Activated naive CD4-positive, alpha-beta T cell treated with anti-CD3 and anti-CD28 coated beads, Interleukin-2, amount 50 U/mL, for 16 hours (primary cell): ENCODE data around the gene ACTL7B.
A peak's percentile ranks its signal among the peaks of the same experiment; 100 is the strongest.
"Not testable (repeated sequence)": the region's sequence is repeated elsewhere in the genome, so short reads cannot be mapped to it uniquely, and the experiment has no call there.

Source experiments
- DNase-seq: peaks from one replicate; pipeline ENCODE4 v3.0.0-alpha.2; 2020

ACTL7B gene

DNA sequence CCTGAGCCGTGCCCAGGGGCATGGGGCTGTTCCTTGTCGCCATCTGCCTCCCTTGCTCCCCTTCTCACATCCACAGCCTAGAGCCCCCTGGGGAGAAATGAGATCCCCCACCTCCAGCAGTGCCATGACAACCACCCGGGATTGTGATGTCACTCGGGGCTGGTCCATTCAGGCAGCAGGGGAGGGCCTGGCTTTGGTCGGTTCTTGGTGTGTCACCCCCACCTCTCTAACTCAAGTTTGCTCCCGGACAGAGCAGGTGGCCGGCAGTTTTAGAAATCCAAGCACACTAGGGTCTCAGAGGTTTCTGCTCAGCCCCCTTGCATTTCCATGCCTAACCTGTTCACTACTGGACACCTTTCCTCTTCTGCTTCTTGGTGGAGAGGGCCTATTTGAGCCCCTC, at the start of gene ACTL7B:
TSS of gene ACTL7B (minus strand) at position 99 of the 400 bp plus-strand sequence. CDS start at position 43, 56 bp downstream.
- DNase-seq = no peak

- DNase-seq = no peak
Observed at GRCh38 chr9:108905494-108905893, 49.7 kb upstream of the ACTL7B start.

GRCh38 chr9:108904161-108904560, 48.4 kb upstream of the ACTL7B start:
- DNase-seq = no peak

DNA sequence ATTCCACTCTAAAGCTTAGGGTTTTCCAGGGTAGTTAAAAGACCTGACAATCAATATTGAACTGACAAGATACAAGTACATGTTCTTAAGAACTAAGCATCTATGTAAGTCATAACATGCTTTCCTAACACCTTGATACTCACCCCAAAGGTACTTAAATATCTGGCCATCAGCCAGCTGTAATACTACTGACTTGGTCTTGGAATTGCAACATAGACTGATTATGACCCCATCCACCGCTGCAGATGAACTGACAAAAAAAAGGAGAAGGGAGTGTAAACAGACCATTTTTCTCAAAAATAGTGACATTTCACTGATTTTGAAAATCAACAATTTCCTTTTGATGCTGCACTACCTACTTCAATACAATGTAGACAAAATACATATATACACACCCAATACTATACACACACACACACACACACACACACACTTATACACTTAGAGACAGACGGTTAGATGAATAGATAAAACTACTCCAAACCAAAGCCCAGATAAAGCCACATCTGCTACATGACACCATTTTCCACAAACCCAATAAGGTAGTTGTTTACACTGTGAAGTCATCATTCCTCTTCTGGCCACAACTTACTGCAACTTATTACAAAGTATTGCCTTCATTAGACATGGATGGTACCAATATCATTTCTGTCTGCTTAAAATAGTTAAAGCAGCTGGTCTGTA, 47.8 kb upstream of the ACTL7B start:
- no peak for DNase-seq

GRCh38 chr9:108900176-108900575, 44.4 kb upstream of the ACTL7B start:
- DNase-seq = no peak

- not testable (repeated sequence) for DNase-seq
Observed at GRCh38 chr9:108899023-108899695, 43.4 kb upstream of the ACTL7B start.

- no peak for DNase-seq
Observed at GRCh38 chr9:108897324-108898096, 41.7 kb upstream of the ACTL7B start.

DNA sequence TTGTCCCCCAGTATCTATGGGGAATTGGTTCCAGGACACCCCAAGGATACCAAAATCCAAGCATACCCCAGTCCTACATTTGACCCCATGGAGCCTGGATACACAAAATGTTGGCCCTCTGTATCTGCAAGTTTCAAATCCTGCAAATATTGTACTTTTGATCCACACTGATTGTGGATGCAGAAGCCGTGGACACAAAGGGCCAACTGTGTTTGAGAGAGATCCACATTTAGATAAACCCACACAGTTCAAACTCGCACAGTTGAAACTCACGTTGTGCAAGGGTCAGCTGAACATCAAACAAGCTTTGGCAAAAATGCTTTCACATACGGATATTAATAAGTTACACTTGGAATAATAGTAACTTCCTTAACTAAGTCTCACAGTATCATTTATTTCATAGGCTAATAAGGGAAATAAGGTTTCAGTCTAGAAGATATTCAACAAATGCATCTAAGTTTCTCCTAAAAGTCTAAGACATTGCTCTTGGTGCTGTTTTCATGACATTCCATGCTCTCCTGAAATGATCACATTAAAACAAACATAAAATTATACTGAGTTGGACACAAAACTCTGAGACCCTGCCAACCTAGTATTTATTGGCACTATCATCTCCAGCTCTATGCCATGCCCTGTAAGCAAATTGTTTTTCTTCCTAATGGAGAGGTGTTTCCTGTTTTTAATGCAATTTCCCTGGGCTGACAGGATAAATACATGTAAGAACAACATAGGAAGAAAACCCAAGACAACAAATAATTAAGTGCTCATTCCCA, 38.6 kb upstream of the ACTL7B start:
- no peak for DNase-seq

GRCh38 chr9:108889649-108890067, 33.9 kb upstream of the ACTL7B start:
- no peak for DNase-seq

GRCh38 chr9:108886594-108887271, 30.9 kb upstream of the ACTL7B start:
- not testable (repeated sequence) for DNase-seq

DNA sequence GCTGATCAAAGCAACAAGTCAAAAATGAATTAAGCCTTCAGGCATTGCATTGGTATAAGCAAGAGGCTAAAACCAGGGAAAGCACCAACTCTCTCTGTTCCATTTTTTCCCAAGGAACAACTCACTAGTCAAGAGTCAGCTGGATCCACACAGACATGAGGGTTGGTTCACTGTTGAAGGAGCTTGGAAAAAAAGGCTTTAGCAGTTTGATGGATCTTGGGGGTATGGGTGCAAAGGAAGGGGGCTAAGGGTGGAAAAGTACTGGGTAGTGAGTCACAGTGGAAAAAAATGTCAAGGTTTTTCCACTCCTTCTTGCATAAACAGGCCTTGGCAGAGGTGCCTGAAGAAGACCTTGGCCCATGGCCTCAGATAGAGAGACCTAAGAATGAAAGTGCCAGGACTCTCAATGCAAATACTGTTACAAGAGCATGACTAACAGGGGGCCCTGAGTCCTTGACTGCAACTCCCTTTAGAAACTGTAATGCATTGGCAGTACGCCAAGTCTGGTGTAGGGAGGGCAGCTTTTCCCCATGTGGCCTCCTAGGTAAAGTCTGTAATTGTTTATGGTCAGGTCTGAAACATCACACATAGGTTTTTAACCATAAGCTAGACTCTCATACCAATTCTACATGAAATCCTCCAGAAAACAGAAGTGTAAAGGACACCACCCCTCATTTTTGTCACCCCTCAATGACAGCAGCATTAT, 30.0 kb upstream of the ACTL7B start:
- peak; percentile 54 for DNase-seq

DNA sequence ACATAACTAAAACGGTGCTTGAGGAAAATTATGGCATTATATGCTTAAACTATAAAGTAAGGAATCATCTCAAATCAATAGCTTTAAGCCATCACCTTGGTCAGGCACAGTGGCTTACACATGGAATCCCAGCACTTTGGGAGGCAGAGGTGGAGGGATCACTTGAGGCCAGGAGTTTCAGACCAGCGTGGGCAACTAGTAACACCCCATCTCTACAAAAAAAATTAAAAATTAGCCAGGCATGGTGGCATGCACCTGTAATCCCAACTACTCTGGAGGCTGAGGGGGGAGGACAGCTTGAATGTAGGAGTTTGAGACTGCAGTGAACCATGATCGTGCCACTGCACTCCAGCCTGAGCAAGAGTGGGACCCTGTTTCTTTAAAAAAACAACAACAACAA, 28.9 kb upstream of the ACTL7B start:
- DNase-seq = no peak

- DNase-seq = no peak
Observed at GRCh38 chr9:108883085-108883484, 27.3 kb upstream of the ACTL7B start.

DNA sequence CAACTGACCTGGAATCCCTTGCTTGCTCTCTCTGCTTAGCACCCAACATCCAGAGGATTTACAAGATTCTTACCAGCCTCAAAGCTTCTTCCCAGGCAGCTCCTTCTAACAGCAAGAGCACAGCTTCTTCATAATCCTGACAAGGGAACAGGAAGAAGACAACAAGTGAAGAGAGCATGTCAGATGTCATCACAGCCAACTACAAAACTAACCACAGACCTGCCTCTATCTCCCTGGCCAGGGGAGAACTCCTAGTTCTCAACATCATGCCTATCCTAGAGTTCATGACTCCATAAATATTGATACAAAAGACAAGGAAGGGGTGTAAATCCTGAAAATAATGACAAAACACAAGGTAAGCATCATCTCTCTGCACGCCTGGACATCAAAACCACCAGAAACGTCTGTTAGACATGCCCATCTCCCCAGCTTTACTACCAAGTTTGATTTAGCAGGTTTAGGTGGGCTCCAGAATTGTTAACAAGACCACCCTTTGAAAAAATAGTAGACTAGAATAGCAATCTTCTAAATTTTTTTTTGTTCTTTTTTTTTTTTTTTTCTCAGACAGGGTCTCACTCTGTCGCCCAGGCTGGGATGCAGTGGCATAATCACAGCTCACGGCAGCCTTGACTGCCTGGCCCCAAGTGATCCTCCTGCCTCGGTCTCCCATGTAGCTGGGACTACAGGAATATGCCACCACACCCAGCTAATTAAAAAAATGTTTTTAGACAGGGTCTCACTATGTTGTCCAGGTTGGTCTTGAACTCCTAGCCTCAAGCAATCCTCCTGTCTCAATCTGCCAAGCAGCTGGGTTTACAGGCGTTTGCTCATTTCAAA, 26.5 kb upstream of the ACTL7B start:
- no peak for DNase-seq

GRCh38 chr9:108880738-108881316, 25.0 kb upstream of the ACTL7B start:
- no peak for DNase-seq

DNA sequence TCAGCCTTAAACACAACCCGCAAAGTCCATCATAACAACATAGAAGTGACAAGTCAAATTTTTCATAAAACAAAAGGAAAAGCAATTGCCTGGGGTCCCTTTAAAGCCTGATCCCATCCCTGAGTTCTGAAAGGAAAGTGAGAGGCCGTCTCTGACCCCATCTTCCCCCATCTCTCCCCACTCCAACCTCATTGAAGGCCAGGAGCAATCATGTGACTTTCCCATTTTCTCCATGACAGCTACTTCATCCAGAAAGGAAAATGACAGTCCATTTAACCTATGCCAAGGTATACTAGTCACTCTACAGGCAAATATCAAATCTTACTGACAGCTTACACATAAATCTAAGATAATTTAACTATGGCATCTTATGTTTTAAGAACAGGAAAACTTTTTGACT, 21.7 kb upstream of the ACTL7B start:
- no peak for DNase-seq

- DNase-seq = no peak
Observed at GRCh38 chr9:108876425-108876824, 20.6 kb upstream of the ACTL7B start.

- no peak for DNase-seq
Observed at GRCh38 chr9:108874058-108874788, 18.4 kb upstream of the ACTL7B start.

GRCh38 chr9:108869092-108869725, 13.4 kb upstream of the ACTL7B start:
- DNase-seq = no peak
